Tongue (tissue), 2 donors: Measurements from ENCODE around the gene ZNF205. TPM values are rescaled to one million over a fixed set of nuclear protein-coding genes. Genes with fewer than 3 reads are reported as not detected.

Experiments used
- small RNA-seq: library from RNA; depleted of rRNA; stranded (forward); fragments of <200 nt; gene quantifications from one replicate; pipeline ENCODE3, GENCODE V24; 2014; ENCODE audit warnings: low replicate concordance
- total RNA-seq: library from RNA; depleted of rRNA; stranded (reverse); fragments of >200 nt; gene quantifications from one replicate; pipeline ENCODE4 v1.2.3, GENCODE V29; 2014

ZNF205 gene
- total RNA-seq, 1 donor from 2014 or later, result 11.4 TPM

Small RNAs within 50 kb of the gene (small RNA-seq; reads per million reads assigned to genes)
- 0.05 reads per million for gene RNU1-22P

Other genes with a start within 250 kb of the ZNF205 start
- gene FLYWCH2, start 229.4 kb upstream of the ZNF205 start, total RNA-seq, result 37.0 TPM
- gene FLYWCH1, start 200.7 kb upstream of the ZNF205 start, total RNA-seq, result 21.6 TPM
- 5.6 TPM for gene KREMEN2, start 148.3 kb upstream of the ZNF205 start, total RNA-seq
- gene PAQR4, start 143.2 kb upstream of the ZNF205 start, total RNA-seq, result 6.2 TPM
- 12.2 TPM for gene PKMYT1, start 132.1 kb upstream of the ZNF205 start, total RNA-seq
- not detected for gene CLDN9, start 99.7 kb upstream of the ZNF205 start, total RNA-seq
- gene CLDN6, start 94.4 kb upstream of the ZNF205 start, total RNA-seq, result not detected
- gene TNFRSF12A, start 92.2 kb upstream of the ZNF205 start, total RNA-seq, result 41.3 TPM
- gene HCFC1R1, start 88.6 kb upstream of the ZNF205 start, total RNA-seq, result 13.0 TPM
- 12.6 TPM for gene THOC6, start 88.6 kb upstream of the ZNF205 start, total RNA-seq
- gene BICDL2, start 75.6 kb upstream of the ZNF205 start, total RNA-seq, result 15.8 TPM
- gene MMP25, start 66.0 kb upstream of the ZNF205 start, total RNA-seq, result 0.41 TPM
- gene IL32, start 46.9 kb upstream of the ZNF205 start, total RNA-seq, result 104 TPM
- gene ZSCAN10, start 13.3 kb upstream of the ZNF205 start, total RNA-seq, result not detected
- 9.3 TPM for gene ZNF213, start 22.4 kb downstream of the ZNF205 start, total RNA-seq
- not detected for gene OR1F1, start 75.6 kb downstream of the ZNF205 start, total RNA-seq
- 8.3 TPM for gene ZNF200, start 122.6 kb downstream of the ZNF205 start, total RNA-seq
- 2.1 TPM for gene MEFV, start 144.0 kb downstream of the ZNF205 start, total RNA-seq
- 50.4 TPM for gene ZNF263, start 170.9 kb downstream of the ZNF205 start, total RNA-seq
- 11.1 TPM for gene TIGD7, start 192.8 kb downstream of the ZNF205 start, total RNA-seq
- gene ZNF75A, start 192.9 kb downstream of the ZNF205 start, total RNA-seq, result 32.0 TPM
- gene OR2C1, start 243.3 kb downstream of the ZNF205 start, total RNA-seq, result 0.21 TPM